IMR-90 (cell line): ENCODE results near the gene RPS10.

Experiments used
- BHLHE40 ChIP-seq: fragments of 150-350 bp; IDR thresholded peaks from 2 replicates; pipeline ENCODE4 v1.6.1; 2016; ENCODE audit warnings: mild to moderate bottlenecking, low read depth, low read length
- CEBPB ChIP-seq: IDR thresholded peaks from 2 replicates; pipeline ENCODE4 v1.6.1; 2012; ENCODE audit warnings: low read depth, low read length, improper control_type of control experiment
- CHD1 ChIP-seq: IDR thresholded peaks from 2 replicates; pipeline ENCODE4 v1.6.1; 2012; ENCODE audit warnings: low read depth, low read length, improper control_type of control experiment
- MAFK ChIP-seq: IDR thresholded peaks from 2 replicates; pipeline ENCODE4 v1.6.1; 2012; ENCODE audit warnings: low read depth, low read length, improper control_type of control experiment
- NFE2L2 ChIP-seq: fragments of 150-350 bp; IDR thresholded peaks from 2 replicates; pipeline ENCODE4 v1.6.1; 2016; ENCODE audit warnings: low read depth, mild to moderate bottlenecking, low read length
- POLR2A ChIP-seq: IDR thresholded peaks from 2 replicates; pipeline ENCODE4 v1.6.1; 2012; ENCODE audit warnings: mild to moderate bottlenecking, low read depth, low read length
- RAD21 ChIP-seq: IDR thresholded peaks from 2 replicates; pipeline ENCODE4 v1.6.1; 2012; ENCODE audit warnings: low read length, improper control_type of control experiment
- RFX5 ChIP-seq: IDR thresholded peaks from 2 replicates; pipeline ENCODE4 v1.8.0; 2012; ENCODE audit warnings: low read depth, mild to moderate bottlenecking, low read length, moderate library complexity
- SMC3 ChIP-seq: fragments of 150-350 bp; IDR thresholded peaks from 2 replicates; pipeline ENCODE4 v1.6.1; 2016; ENCODE audit warnings: low read depth, mild to moderate bottlenecking, antibody characterized with exemption, low read length, moderate library complexity
- TF ChIP-seq, protein P1 (sequence below): conservative IDR thresholded peaks from 2 replicates; pipeline ENCODE4 v1.5.1; 2012; ENCODE audit warnings: mild to moderate bottlenecking, low read depth, low read length, improper control_type of control experiment
- TF ChIP-seq, protein P2 (sequence below): fragments of 150-350 bp; IDR thresholded peaks from 2 replicates; pipeline ENCODE4 v1.6.1; 2017; ENCODE audit warnings: mild to moderate bottlenecking, antibody characterized with exemption, low read length, low read depth

DNA sequence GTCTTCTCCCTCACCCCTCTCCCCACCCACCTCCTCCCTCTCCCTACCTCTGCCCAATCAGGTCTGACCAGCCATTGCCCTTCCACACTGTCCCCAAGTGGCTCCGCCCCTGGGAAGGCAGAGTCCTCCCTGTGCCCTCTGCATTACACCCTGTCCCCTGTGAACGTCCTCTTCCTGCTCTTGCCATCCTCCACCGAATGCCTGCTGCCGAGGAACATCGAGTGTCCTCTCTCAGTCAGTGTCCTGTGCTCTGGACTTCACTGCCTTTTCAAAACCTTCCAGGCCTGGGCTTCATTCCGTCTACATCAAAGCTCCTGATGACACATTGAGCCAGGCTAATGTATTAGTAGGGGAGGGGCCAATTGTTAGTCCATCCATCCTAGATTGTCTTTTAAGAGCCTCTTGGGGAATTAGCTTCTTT is 36.7 kb upstream of the RPS10 start:
- TF ChIP-seq, protein P1, sequence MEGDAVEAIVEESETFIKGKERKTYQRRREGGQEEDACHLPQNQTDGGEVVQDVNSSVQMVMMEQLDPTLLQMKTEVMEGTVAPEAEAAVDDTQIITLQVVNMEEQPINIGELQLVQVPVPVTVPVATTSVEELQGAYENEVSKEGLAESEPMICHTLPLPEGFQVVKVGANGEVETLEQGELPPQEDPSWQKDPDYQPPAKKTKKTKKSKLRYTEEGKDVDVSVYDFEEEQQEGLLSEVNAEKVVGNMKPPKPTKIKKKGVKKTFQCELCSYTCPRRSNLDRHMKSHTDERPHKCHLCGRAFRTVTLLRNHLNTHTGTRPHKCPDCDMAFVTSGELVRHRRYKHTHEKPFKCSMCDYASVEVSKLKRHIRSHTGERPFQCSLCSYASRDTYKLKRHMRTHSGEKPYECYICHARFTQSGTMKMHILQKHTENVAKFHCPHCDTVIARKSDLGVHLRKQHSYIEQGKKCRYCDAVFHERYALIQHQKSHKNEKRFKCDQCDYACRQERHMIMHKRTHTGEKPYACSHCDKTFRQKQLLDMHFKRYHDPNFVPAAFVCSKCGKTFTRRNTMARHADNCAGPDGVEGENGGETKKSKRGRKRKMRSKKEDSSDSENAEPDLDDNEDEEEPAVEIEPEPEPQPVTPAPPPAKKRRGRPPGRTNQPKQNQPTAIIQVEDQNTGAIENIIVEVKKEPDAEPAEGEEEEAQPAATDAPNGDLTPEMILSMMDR = no peak
- TF ChIP-seq POLR2A = no peak
- TF ChIP-seq NFE2L2 = no peak
- TF ChIP-seq CHD1 = no peak
- no peak for TF ChIP-seq SMC3
- no peak for TF ChIP-seq CEBPB
- TF ChIP-seq, protein P2, sequence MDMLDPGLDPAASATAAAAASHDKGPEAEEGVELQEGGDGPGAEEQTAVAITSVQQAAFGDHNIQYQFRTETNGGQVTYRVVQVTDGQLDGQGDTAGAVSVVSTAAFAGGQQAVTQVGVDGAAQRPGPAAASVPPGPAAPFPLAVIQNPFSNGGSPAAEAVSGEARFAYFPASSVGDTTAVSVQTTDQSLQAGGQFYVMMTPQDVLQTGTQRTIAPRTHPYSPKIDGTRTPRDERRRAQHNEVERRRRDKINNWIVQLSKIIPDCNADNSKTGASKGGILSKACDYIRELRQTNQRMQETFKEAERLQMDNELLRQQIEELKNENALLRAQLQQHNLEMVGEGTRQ = no peak
- no peak for TF ChIP-seq RFX5
- no peak for TF ChIP-seq MAFK
- no peak for TF ChIP-seq BHLHE40
- TF ChIP-seq RAD21 = no peak
